ENCODE results near the gene CDSN. TPM values are rescaled to one million over a fixed set of nuclear protein-coding genes. Genes with fewer than 3 reads are reported as not detected.
A peak's percentile ranks its signal among the peaks of the same experiment; 100 is the strongest.

CDSN gene
- total and polyA plus RNA-seq, 2 donors (not counting 3 experiments of a cell fraction or from before 2014, with no cell fraction given): not detected

DNA sequence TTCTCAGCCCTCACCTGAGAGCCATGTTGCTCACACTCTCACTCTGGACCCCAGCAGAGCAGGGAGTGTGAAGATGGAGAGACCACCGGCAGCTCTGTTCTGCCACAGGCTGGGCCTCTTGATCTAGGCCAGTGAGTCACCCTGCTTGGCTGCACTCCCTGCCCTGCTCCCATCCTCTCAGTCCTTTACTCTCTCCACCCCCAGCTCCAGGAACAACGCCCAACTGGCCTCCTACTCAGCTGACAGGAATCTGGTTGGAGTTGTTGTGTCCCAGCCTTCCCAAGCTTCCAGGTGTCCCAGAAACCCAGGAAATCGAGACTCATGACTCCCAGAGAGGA is 5.7 kb downstream of the CDSN start, which contains the start of gene PSORS1C1:
PSORS1C1 (plus strand) TSS at position 260 of the 338 bp plus-strand sequence. CDS start 14,833 bp downstream, outside the sequence.
- dilution Hi-C loops (cut with MboI; ENCODE audit: extremely low pct_ligation_motif_present, low sequenced_read_pairs) (no loop called here), intact Hi-C loops (cut with micrococcal nuclease) (loop anchor here (1.0 kb wide), 2 partner anchors 20 to 27 kb away; no protein-coding TSS in a partner anchor)
- H4K20me1 ChIP-seq (replicated peaks; ENCODE audit: control insufficient read depth, extremely low read depth, insufficient read depth, low read length): no peaks in the 10 kb centered on the region
- H3K4me1 ChIP-seq (ENCODE audit: control insufficient read depth, extremely low read depth, insufficient read depth, low read length): peaks cover 21% of the 10 kb centered on the region
- no peaks in the 10 kb centered on the region for H3K9me1 ChIP-seq (replicated peaks; ENCODE audit: control insufficient read depth, extremely low read depth, insufficient read depth, low read length)
- DNase-seq (ENCODE audit: low read depth, low spot score) (peak; percentile 86), FAIRE-seq (peak; percentile 98)
- H3K27me3 ChIP-seq (ENCODE audit: control insufficient read depth in 2 of 2, insufficient read depth in 2 of 2, low read length in 2 of 2): peaks cover 5 to 11% of the 10 kb centered on the region in 2 experiments
- TF ChIP-seq POLR2AphosphoS5 (IDR thresholded peaks at IDR 0.05; ENCODE audit: insufficient read depth, low read depth, low read length) (peak; percentile 56), FOS (IDR thresholded peaks at IDR 0.05; ENCODE audit: borderline replicate concordance, insufficient read depth, low read length) (peak; percentile 89), MYC (IDR thresholded peaks at IDR 0.05; ENCODE audit: low read depth, low read length) (no peak), JUN (IDR thresholded peaks at IDR 0.05; ENCODE audit: borderline replicate concordance, insufficient read depth, insufficient read length, low read depth) (peak; percentile 37)
- H3K27ac ChIP-seq (ENCODE audit: insufficient read depth, low read depth, low read length): peak within 1 kb of the TSS; percentile 51
- H2AFZ ChIP-seq (ENCODE audit: low read depth, low read length): peak within 1 kb of the TSS; percentile 93
- no TSS peak for BruUV-seq (replicated peaks)
- peak within 1 kb of the TSS; percentile 38 for H3K9ac ChIP-seq (replicated peaks; ENCODE audit: extremely low read depth, insufficient read depth, low read length)
- peak within 1 kb of the TSS in 1 of 3 experiments; percentile 3 for H3K4me3 ChIP-seq (replicated peaks in 1 of 3; ENCODE audit: insufficient read depth in 1 of 3, low read depth in 1 of 3, low read length in 3 of 3)
- no peaks in the 10 kb centered on the region for H3K79me2 ChIP-seq (ENCODE audit: control insufficient read depth, insufficient read depth, low read length)
- CTCF ChIA-PET: interaction anchor here (0.6 to 8.2 kb wide), 22 partner anchors 12 to 1840 kb away, joined by 3 to 102 read pairs (median 4); partner anchors contain the start of genes GTF2H4, MUCL3 and VARS2
- peak within 1 kb of the TSS; percentile 53 for H3K4me2 ChIP-seq (ENCODE audit: insufficient read depth, low read length)
- no peaks in the 10 kb centered on the region for H3K36me3 ChIP-seq (ENCODE audit: control insufficient read depth in 2 of 2, extremely low read depth in 1 of 2, insufficient read depth in 2 of 2, low read length in 2 of 2)
- POLR2A ChIA-PET: interaction anchor here (0.6 to 2.2 kb wide), 6 partner anchors 10 to 557 kb away, joined by 3 to 8 read pairs (median 4); partner anchors contain the start of gene PRR3
- no peaks in the 10 kb centered on the region for H3K9me3 ChIP-seq (replicated peaks; ENCODE audit: control insufficient read depth, insufficient read depth, low read length)

DNA sequence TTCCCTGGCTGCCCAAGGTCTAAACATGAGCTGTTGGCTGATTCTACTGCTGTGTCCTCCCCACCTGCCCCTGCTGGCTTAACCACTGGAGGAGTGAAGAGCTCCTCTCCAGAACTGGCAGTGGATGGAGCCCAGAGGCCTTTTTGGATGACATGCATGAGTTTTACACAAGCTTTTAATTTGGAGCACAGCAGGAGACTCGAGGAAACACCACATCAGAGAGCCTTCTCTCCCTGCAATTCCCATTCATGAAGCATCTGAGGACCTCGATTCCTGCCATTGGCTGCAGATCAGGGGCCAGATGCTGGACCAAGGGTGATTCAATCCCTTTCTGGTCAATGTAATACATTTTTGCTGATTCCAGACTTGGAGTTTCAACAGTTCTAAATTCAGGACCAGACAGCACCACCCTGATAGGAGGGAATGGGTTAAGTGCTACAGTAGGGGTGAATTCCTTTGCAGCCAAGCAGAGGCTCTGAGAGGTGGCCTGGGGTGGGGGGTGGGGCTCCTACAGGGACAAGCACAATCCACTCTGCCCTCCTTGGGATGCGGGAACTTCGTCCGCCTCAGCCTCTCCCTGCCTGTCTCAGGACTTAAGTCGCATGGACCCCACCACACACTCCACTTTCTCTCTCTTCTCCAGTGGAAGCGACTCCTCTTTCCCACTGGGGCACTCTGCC is 6.2 kb downstream of the CDSN start:
- no peaks in the 10 kb centered on the region for H3K36me3 ChIP-seq (ENCODE audit: control insufficient read depth in 2 of 2, extremely low read depth in 1 of 2, insufficient read depth in 2 of 2, low read length in 2 of 2)
- H3K27me3 ChIP-seq (ENCODE audit: control insufficient read depth in 2 of 2, insufficient read depth in 2 of 2, low read length in 2 of 2): peaks cover 5 to 12% of the 10 kb centered on the region in 2 experiments
- no peaks in the 10 kb centered on the region for H3K9me3 ChIP-seq (replicated peaks; ENCODE audit: control insufficient read depth, insufficient read depth, low read length)
- TF ChIP-seq POLR2A (IDR thresholded peaks at IDR 0.05; ENCODE audit: low read depth, low read length): no peak
- no peak for TF ChIP-seq MYC (IDR thresholded peaks at IDR 0.05; ENCODE audit: low read depth, low read length)
- no peak for TF ChIP-seq FOS (IDR thresholded peaks at IDR 0.05; ENCODE audit: borderline replicate concordance, insufficient read depth, low read length)
- TF ChIP-seq, protein P1, sequence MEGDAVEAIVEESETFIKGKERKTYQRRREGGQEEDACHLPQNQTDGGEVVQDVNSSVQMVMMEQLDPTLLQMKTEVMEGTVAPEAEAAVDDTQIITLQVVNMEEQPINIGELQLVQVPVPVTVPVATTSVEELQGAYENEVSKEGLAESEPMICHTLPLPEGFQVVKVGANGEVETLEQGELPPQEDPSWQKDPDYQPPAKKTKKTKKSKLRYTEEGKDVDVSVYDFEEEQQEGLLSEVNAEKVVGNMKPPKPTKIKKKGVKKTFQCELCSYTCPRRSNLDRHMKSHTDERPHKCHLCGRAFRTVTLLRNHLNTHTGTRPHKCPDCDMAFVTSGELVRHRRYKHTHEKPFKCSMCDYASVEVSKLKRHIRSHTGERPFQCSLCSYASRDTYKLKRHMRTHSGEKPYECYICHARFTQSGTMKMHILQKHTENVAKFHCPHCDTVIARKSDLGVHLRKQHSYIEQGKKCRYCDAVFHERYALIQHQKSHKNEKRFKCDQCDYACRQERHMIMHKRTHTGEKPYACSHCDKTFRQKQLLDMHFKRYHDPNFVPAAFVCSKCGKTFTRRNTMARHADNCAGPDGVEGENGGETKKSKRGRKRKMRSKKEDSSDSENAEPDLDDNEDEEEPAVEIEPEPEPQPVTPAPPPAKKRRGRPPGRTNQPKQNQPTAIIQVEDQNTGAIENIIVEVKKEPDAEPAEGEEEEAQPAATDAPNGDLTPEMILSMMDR (IDR thresholded peaks at IDR 0.05; ENCODE audit: extremely low read depth in 1 of 2, insufficient read depth in 1 of 2, low read depth in 1 of 2, low read length in 2 of 2): no peak
- TF ChIP-seq EZH2 (IDR thresholded peaks at IDR 0.05; ENCODE audit: borderline replicate concordance, low read depth, low read length, severe bottlenecking): no peak
- no peak for TF ChIP-seq GATA2 (IDR thresholded peaks at IDR 0.05; ENCODE audit: insufficient read depth, insufficient read length, low read depth, low read length)
- TF ChIP-seq, protein P2, sequence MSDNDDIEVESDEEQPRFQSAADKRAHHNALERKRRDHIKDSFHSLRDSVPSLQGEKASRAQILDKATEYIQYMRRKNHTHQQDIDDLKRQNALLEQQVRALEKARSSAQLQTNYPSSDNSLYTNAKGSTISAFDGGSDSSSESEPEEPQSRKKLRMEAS (IDR thresholded peaks at IDR 0.05; ENCODE audit: insufficient read depth, insufficient read length): no peak
- TF ChIP-seq POLR2AphosphoS5 (IDR thresholded peaks at IDR 0.05; ENCODE audit: insufficient read depth, low read depth, low read length): no peak
- TF ChIP-seq JUN (IDR thresholded peaks at IDR 0.05; ENCODE audit: borderline replicate concordance, insufficient read depth, insufficient read length, low read depth): no peak
- peak overlapping the region; percentile 93 for H2AFZ ChIP-seq (ENCODE audit: low read depth, low read length)
- H3K79me2 ChIP-seq (ENCODE audit: control insufficient read depth, insufficient read depth, low read length): no peaks in the 10 kb centered on the region
- ChIA-PET CTCF (interaction anchor here (0.6 to 8.2 kb wide), 17 partner anchors 11 to 1840 kb away, joined by 3 to 102 read pairs (median 5); partner anchors contain the start of genes GTF2H4 and VARS2), POLR2A (interaction anchor here (0.6 to 2.2 kb wide), 6 partner anchors 11 to 557 kb away, joined by 3 to 8 read pairs (median 4); partner anchors contain the start of gene PRR3)
- BruUV-seq (replicated peaks): no TSS peak
- peak overlapping the region; percentile 53 for H3K4me2 ChIP-seq (ENCODE audit: insufficient read depth, low read length)
- H4K20me1 ChIP-seq (replicated peaks; ENCODE audit: control insufficient read depth, extremely low read depth, insufficient read depth, low read length): no peaks in the 10 kb centered on the region
- no peak for DNase-seq (ENCODE audit: low read depth, low spot score)
- H3K4me3 ChIP-seq (replicated peaks in 1 of 3; ENCODE audit: insufficient read depth in 1 of 3, low read depth in 1 of 3, low read length in 3 of 3): no peak overlapping the region
- intact Hi-C loops (cut with micrococcal nuclease): loop anchor here (1.0 kb wide), 2 partner anchors 20 to 27 kb away; no protein-coding TSS in a partner anchor
- no peak overlapping the region for H3K9ac ChIP-seq (replicated peaks; ENCODE audit: extremely low read depth, insufficient read depth, low read length)
- no peaks in the 10 kb centered on the region for H3K9me1 ChIP-seq (replicated peaks; ENCODE audit: control insufficient read depth, extremely low read depth, insufficient read depth, low read length)
- dilution Hi-C loops (cut with MboI; ENCODE audit: extremely low pct_ligation_motif_present, low sequenced_read_pairs): no loop called here
- peak overlapping the region; percentile 51 for H3K27ac ChIP-seq (ENCODE audit: insufficient read depth, low read depth, low read length)
- FAIRE-seq: no peak
- peaks cover 21% of the 10 kb centered on the region for H3K4me1 ChIP-seq (ENCODE audit: control insufficient read depth, extremely low read depth, insufficient read depth, low read length)
